Activated CD4-positive, alpha-beta T cell treated with anti-CD3 and anti-CD28 coated beads, Interleukin-2, Interleukin-6, amounts not matched to agents 100 ng/mL and 50 ng/mL, durations not matched to agents 16 hours and 8 hours (primary cell): ENCODE data around the gene TBX15.

ENCODE experiments used
- DNase-seq: peaks from one replicate; pipeline ENCODE4 v3.0.0-alpha.2; 2020

Gene TBX15

GRCh38 chr1:118878661-118879060, 109.5 kb downstream of the TBX15 start:
- DNase-seq, result no peak

GRCh38 chr1:118877668-118878396, 110.3 kb downstream of the TBX15 start:
- no peak for DNase-seq

- no peak for DNase-seq
Measured at GRCh38 chr1:118871582-118872171, 116.5 kb downstream of the TBX15 start.

- DNase-seq, result no peak
Measured at GRCh38 chr1:118868387-118868786, 119.8 kb downstream of the TBX15 start.

- no peak for DNase-seq
Measured at GRCh38 chr1:118866330-118866729, 121.8 kb downstream of the TBX15 start.

- no peak for DNase-seq
Measured at GRCh38 chr1:118863688-118864087, 124.5 kb downstream of the TBX15 start.

- DNase-seq, result no peak
Measured at GRCh38 chr1:118862755-118863154, 125.4 kb downstream of the TBX15 start.

- DNase-seq, result no peak
Measured at GRCh38 chr1:118861216-118861615, 126.9 kb downstream of the TBX15 start.

- no peak for DNase-seq
Measured at GRCh38 chr1:118859999-118860398, 128.1 kb downstream of the TBX15 start.

- no peak for DNase-seq
Measured at GRCh38 chr1:118846443-118846842, 141.7 kb downstream of the TBX15 start.

- DNase-seq, result no peak
Measured at GRCh38 chr1:118842452-118843201, 145.5 kb downstream of the TBX15 start.

GRCh38 chr1:118841521-118841920, 146.6 kb downstream of the TBX15 start:
- DNase-seq, result no peak
